Gastroesophageal sphincter (tissue), 3 donors: ENCODE results near the gene RALGPS1.

Experiments used
- CTCF ChIP-seq, 4 experiments: fragments of 200-600 bp in 2 of 4; fragments of 450-650 bp in 2 of 4; sonication (generic) in 1 of 4; IDR thresholded peaks; one replicate each; pipeline ENCODE4 v1.5.1; 2017 to 2019; ENCODE audit warnings: antibody characterized with exemption in 4 of 4, mild to moderate bottlenecking in 2 of 4, moderate library complexity in 2 of 4
- POLR2AphosphoS5 ChIP-seq: sonication (generic); formaldehyde crosslinking; IDR thresholded peaks from one replicate; pipeline ENCODE4 v1.6.1; 2017; ENCODE audit warnings: antibody characterized with exemption

- no peak for TF ChIP-seq CTCF (IDR thresholded peaks at IDR 0.05)
- no peak for TF ChIP-seq POLR2AphosphoS5
Observed at GRCh38 chr9:127250896-127251391, 336.4 kb downstream of the RALGPS1 start.
